ENCODE results near the gene SPRR2E. TPM values are rescaled to one million over a fixed set of nuclear protein-coding genes. Genes with fewer than 3 reads are reported as not detected.
"Not testable (repeated sequence)": the region's sequence is repeated elsewhere in the genome, so short reads cannot be mapped to it uniquely, and the experiment has no call there.

The SPRR2E gene
- total RNA-seq, 2 experiments from 2014 or later, result not detected

GRCh38 chr1:153113416-153113815 is 19.1 kb upstream of the SPRR2E start, which contains the start of gene SPRR2F:
SPRR2F (minus strand) TSS chr1:153113516; CDS start chr1:153112733, 783 bp downstream.
- H3K36me3 Mint-ChIP-seq, result no peaks in the 10 kb centered on the region
- ChIA-PET CTCF (no interaction called here), POLR2A (no interaction called here)
- no peak for DNase-seq
- peaks cover 6% of the 10 kb centered on the region for H3K27me3 Mint-ChIP-seq
- no peaks in the 10 kb centered on the region for H3K4me1 Mint-ChIP-seq (ENCODE audit: low read depth)
- H3K4me3 Mint-ChIP-seq, result no peak within 1 kb of the TSS
- intact Hi-C loops (cut with micrococcal nuclease), result no loop called here
- no peaks in the 10 kb centered on the region for H3K9me3 Mint-ChIP-seq
- no peak within 1 kb of the TSS for H3K27ac Mint-ChIP-seq

GRCh38 chr1:153112454-153112853 is 18.1 kb upstream of the SPRR2E start:
- DNase-seq; H3K36me3 Mint-ChIP-seq; POLR2A ChIA-PET; H3K27ac Mint-ChIP-seq; H3K4me1 Mint-ChIP-seq (ENCODE audit: low read depth); H3K27me3 Mint-ChIP-seq; H3K9me3 Mint-ChIP-seq; intact Hi-C loops (cut with micrococcal nuclease); CTCF ChIA-PET; H3K4me3 Mint-ChIP-seq: not testable (repeated sequence)

- H3K27ac Mint-ChIP-seq, result no peak overlapping the region
- intact Hi-C loops (cut with micrococcal nuclease), result no loop called here
- H3K36me3 Mint-ChIP-seq, result no peaks in the 10 kb centered on the region
- ChIA-PET CTCF (no interaction called here), POLR2A (no interaction called here)
- DNase-seq, result no peak
- no peak overlapping the region for H3K4me3 Mint-ChIP-seq
- H3K27me3 Mint-ChIP-seq, result peaks cover 20% of the 10 kb centered on the region
- no peaks in the 10 kb centered on the region for H3K9me3 Mint-ChIP-seq
- no peaks in the 10 kb centered on the region for H3K4me1 Mint-ChIP-seq (ENCODE audit: low read depth)
These were observed 5.9 kb upstream of the SPRR2E start for GRCh38 chr1:153100245-153100644.

- no peak for DNase-seq
- Mint-ChIP-seq H3K4me3 (no peak overlapping the region), H3K27me3 (peaks cover 20% of the 10 kb centered on the region), H3K9me3 (no peaks in the 10 kb centered on the region), H3K27ac (no peak overlapping the region), H3K4me1 (ENCODE audit: low read depth) (no peaks in the 10 kb centered on the region), H3K36me3 (no peaks in the 10 kb centered on the region)
- ChIA-PET POLR2A (no interaction called here), CTCF (no interaction called here)
- intact Hi-C loops (cut with micrococcal nuclease), result no loop called here
These were observed 5.2 kb upstream of the SPRR2E start for GRCh38 chr1:153099461-153100045.

GRCh38 chr1:153095764-153096163 is 1.4 kb upstream of the SPRR2E start:
- ChIA-PET CTCF (no interaction called here), POLR2A (no interaction called here)
- Mint-ChIP-seq H3K4me3 (no peak overlapping the region), H3K9me3 (no peaks in the 10 kb centered on the region), H3K4me1 (ENCODE audit: low read depth) (no peaks in the 10 kb centered on the region), H3K27ac (no peak overlapping the region), H3K36me3 (no peaks in the 10 kb centered on the region), H3K27me3 (peaks cover 20% of the 10 kb centered on the region)
- intact Hi-C loops (cut with micrococcal nuclease), result no loop called here
- DNase-seq, result no peak

- no peaks in the 10 kb centered on the region for H3K4me1 Mint-ChIP-seq (ENCODE audit: low read depth)
- no peaks in the 10 kb centered on the region for H3K36me3 Mint-ChIP-seq
- CTCF ChIA-PET, result no interaction called here
- no peak overlapping the region for H3K4me3 Mint-ChIP-seq
- intact Hi-C loops (cut with micrococcal nuclease), result no loop called here
- POLR2A ChIA-PET, result no interaction called here
- no peaks in the 10 kb centered on the region for H3K9me3 Mint-ChIP-seq
- H3K27ac Mint-ChIP-seq, result no peak overlapping the region
- peaks cover 13% of the 10 kb centered on the region for H3K27me3 Mint-ChIP-seq
- no peak for DNase-seq
These were observed 6.7 kb downstream of the SPRR2E start for GRCh38 chr1:153087652-153088051.

- DNase-seq, result no peak
- ChIA-PET POLR2A (no interaction called here), CTCF (no interaction called here)
- H3K27me3 Mint-ChIP-seq, result peaks cover 18% of the 10 kb centered on the region
- intact Hi-C loops (cut with micrococcal nuclease), result no loop called here
- H3K36me3 Mint-ChIP-seq, result no peaks in the 10 kb centered on the region
- H3K9me3 Mint-ChIP-seq, result peaks cover 6% of the 10 kb centered on the region
- no peak overlapping the region for H3K27ac Mint-ChIP-seq
- H3K4me1 Mint-ChIP-seq (ENCODE audit: low read depth), result no peaks in the 10 kb centered on the region
- no peak overlapping the region for H3K4me3 Mint-ChIP-seq
These were observed 12.6 kb downstream of the SPRR2E start for GRCh38 chr1:153081736-153082135.

GRCh38 chr1:153072806-153073726 is 21.3 kb downstream of the SPRR2E start:
- DNase-seq, result no peak
- no peak overlapping the region for H3K27ac Mint-ChIP-seq
- no peaks in the 10 kb centered on the region for H3K36me3 Mint-ChIP-seq
- ChIA-PET CTCF (no interaction called here), POLR2A (no interaction called here)
- H3K4me1 Mint-ChIP-seq (ENCODE audit: low read depth), result no peaks in the 10 kb centered on the region
- H3K4me3 Mint-ChIP-seq, result no peak overlapping the region
- peaks cover 5% of the 10 kb centered on the region for H3K27me3 Mint-ChIP-seq
- intact Hi-C loops (cut with micrococcal nuclease), result no loop called here
- no peaks in the 10 kb centered on the region for H3K9me3 Mint-ChIP-seq

GRCh38 chr1:153071511-153071910 is 22.8 kb downstream of the SPRR2E start, which contains the start of gene SPRR2B:
SPRR2B (minus strand) TSS chr1:153071611; CDS start chr1:153070839, 772 bp downstream.
- DNase-seq, result no peak
- no peak within 1 kb of the TSS for H3K27ac Mint-ChIP-seq
- no peaks in the 10 kb centered on the region for H3K36me3 Mint-ChIP-seq
- no peaks in the 10 kb centered on the region for H3K4me1 Mint-ChIP-seq (ENCODE audit: low read depth)
- CTCF ChIA-PET, result no interaction called here
- H3K27me3 Mint-ChIP-seq, result peaks cover 2% of the 10 kb centered on the region
- no peak within 1 kb of the TSS for H3K4me3 Mint-ChIP-seq
- intact Hi-C loops (cut with micrococcal nuclease), result no loop called here
- H3K9me3 Mint-ChIP-seq, result no peaks in the 10 kb centered on the region
- POLR2A ChIA-PET, result no interaction called here

GRCh38 chr1:153070243-153070642 is 24.1 kb downstream of the SPRR2E start:
- Mint-ChIP-seq H3K4me1 (ENCODE audit: low read depth) (no peaks in the 10 kb centered on the region), H3K36me3 (no peaks in the 10 kb centered on the region)
- CTCF ChIA-PET, result no interaction called here

GRCh38 chr1:153058826-153059784 is 35.2 kb downstream of the SPRR2E start:
- Mint-ChIP-seq H3K4me1 (ENCODE audit: low read depth) (no peaks in the 10 kb centered on the region), H3K27me3 (peaks cover 24% of the 10 kb centered on the region), H3K4me3 (no peak overlapping the region), H3K9me3 (no peaks in the 10 kb centered on the region), H3K36me3 (no peaks in the 10 kb centered on the region), H3K27ac (no peak overlapping the region)
- intact Hi-C loops (cut with micrococcal nuclease), result no loop called here
- ChIA-PET POLR2A (no interaction called here), CTCF (no interaction called here)
- DNase-seq, result no peak

More at GRCh38 chr1:153070243-153070642, 24.1 kb downstream of the SPRR2E start:
- Mint-ChIP-seq H3K4me3 (no peak overlapping the region), H3K27me3 (peaks cover 9% of the 10 kb centered on the region), H3K9me3 (no peaks in the 10 kb centered on the region), H3K27ac (no peak overlapping the region)
- DNase-seq, result no peak
- POLR2A ChIA-PET, result no interaction called here
- intact Hi-C loops (cut with micrococcal nuclease), result no loop called here

- intact Hi-C loops (cut with micrococcal nuclease), result no loop called here
- Mint-ChIP-seq H3K4me1 (ENCODE audit: low read depth) (no peaks in the 10 kb centered on the region), H3K36me3 (no peaks in the 10 kb centered on the region), H3K9me3 (no peaks in the 10 kb centered on the region), H3K27me3 (peaks cover 23% of the 10 kb centered on the region), H3K27ac (no peak overlapping the region), H3K4me3 (no peak overlapping the region)
- ChIA-PET CTCF (no interaction called here), POLR2A (no interaction called here)
- no peak for DNase-seq
These were observed 36.2 kb downstream of the SPRR2E start for GRCh38 chr1:153058154-153058553.
